HPDE6-E6E7 (cell line): Measurements from ENCODE around the gene SMLR1.
A peak's percentile ranks its signal among the peaks of the same experiment; 100 is the strongest.

Experiments used
- DNase-seq: peaks from one replicate; pipeline ENCODE4 v3.0.0; 2011; ENCODE audit warnings: missing footprints; ENCODE audit errors: extremely low spot score

Gene SMLR1

GRCh38 chr6:130824978-130825694 is 2.1 kb upstream of the SMLR1 start:
- no peak for DNase-seq

- DNase-seq: no peak
Observed at GRCh38 chr6:130825772-130826441, 1.3 kb upstream of the SMLR1 start.

- DNase-seq: no peak
Observed at GRCh38 chr6:130826442-130827246, 562 bp upstream of the SMLR1 start.

- DNase-seq: no peak
Observed at GRCh38 chr6:130829333-130829910, 2.2 kb downstream of the SMLR1 start.

GRCh38 chr6:130831607-130832006 is 4.4 kb downstream of the SMLR1 start:
- DNase-seq: no peak

- no peak for DNase-seq
Observed at GRCh38 chr6:130833569-130833968, 6.4 kb downstream of the SMLR1 start.

GRCh38 chr6:130834482-130835251 is 7.5 kb downstream of the SMLR1 start:
- no peak for DNase-seq

GRCh38 chr6:130836055-130836640 is 8.9 kb downstream of the SMLR1 start:
- DNase-seq: no peak

- no peak for DNase-seq
Observed at GRCh38 chr6:130837067-130837466, 9.9 kb downstream of the SMLR1 start.

- DNase-seq: no peak
Observed at GRCh38 chr6:130838250-130838860, 11.1 kb downstream of the SMLR1 start.

- DNase-seq: no peak
Observed at GRCh38 chr6:130838951-130839350, 11.7 kb downstream of the SMLR1 start.

- DNase-seq: no peak
Observed at GRCh38 chr6:130839379-130839778, 12.2 kb downstream of the SMLR1 start.

GRCh38 chr6:130840050-130840449 is 12.8 kb downstream of the SMLR1 start:
- no peak for DNase-seq

GRCh38 chr6:130841128-130841728 is 14.0 kb downstream of the SMLR1 start:
- DNase-seq: no peak

GRCh38 chr6:130843575-130844320 is 16.5 kb downstream of the SMLR1 start:
- peak; percentile 31 for DNase-seq

- no peak for DNase-seq
Observed at GRCh38 chr6:130846501-130846900, 19.3 kb downstream of the SMLR1 start.

GRCh38 chr6:130847001-130847910 is 20.1 kb downstream of the SMLR1 start:
- DNase-seq: no peak

- peak; percentile 3 for DNase-seq
Observed at GRCh38 chr6:130848945-130849344, 21.7 kb downstream of the SMLR1 start.
